Measurements from ENCODE around the gene FOXF1.

- TF ChIP-seq SUZ12 (IDR thresholded peaks at IDR 0.05; ENCODE audit: extremely low read depth, insufficient read depth, insufficient read length) (no peak), YY1 (IDR thresholded peaks at IDR 0.05; ENCODE audit: insufficient read depth, insufficient read length) (no peak), ZNF274 (IDR thresholded peaks at IDR 0.05; ENCODE audit: low read depth, low read length) (no peak)
These were observed 24.6 kb upstream of the FOXF1 start for GRCh38 chr16:86485746-86486145.

Data from NT2/D1 (cell line).